Fibroblast of peridontal ligament (primary cell): ENCODE data around the gene BTBD17.

Source experiments
- DNase-seq: peaks from one replicate; pipeline ENCODE4 v3.0.0-alpha.2; 2010; ENCODE audit errors: extremely low read depth

The BTBD17 gene

DNA sequence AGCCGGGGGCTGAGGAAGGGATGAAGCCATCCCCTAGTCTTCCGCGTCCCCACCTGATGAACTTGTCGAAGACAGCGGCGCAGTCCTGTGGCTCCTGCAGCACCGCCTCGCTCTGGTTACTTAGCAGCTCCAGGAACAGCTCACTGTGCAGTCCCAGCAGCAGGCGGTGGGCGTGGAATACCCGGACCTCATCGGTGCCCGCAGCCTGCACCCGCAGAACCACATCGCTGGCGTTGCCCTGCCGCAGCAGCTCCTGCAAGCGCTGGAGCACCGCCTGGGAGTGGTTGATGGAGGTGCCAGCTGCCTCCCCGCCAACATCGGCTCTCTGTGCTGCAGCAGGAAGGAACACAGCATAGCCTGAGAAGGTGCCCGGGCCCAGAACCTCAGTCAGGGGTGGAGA lies 1.8 kb downstream of the BTBD17 start:
- no peak for DNase-seq

- no peak for DNase-seq
Observed at GRCh38 chr17:74358697-74359096, 3.0 kb downstream of the BTBD17 start.

DNA sequence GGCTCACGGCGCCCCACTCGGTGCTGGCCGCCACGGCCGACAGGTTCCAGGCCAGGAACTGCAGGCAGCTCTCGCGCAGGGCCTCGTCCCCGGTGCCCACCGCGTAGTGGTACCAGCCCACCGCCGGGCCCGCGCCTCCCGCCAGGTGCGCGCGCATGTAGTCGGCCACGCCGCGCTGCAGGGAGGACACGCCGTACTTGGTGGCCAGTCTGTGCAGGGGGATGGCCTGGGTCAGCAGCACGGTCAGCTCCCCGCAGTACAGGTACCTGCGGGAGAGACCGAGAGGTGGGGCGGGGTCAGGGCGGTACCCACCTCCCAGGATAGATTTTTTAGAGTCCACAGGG lies 4.2 kb downstream of the BTBD17 start:
- no peak for DNase-seq

GRCh38 chr17:74356646-74357465 lies 4.8 kb downstream of the BTBD17 start:
- no peak for DNase-seq

GRCh38 chr17:74355065-74355464 lies 6.6 kb downstream of the BTBD17 start:
- no peak for DNase-seq

GRCh38 chr17:74354561-74354960 lies 7.1 kb downstream of the BTBD17 start:
- no peak for DNase-seq

DNA sequence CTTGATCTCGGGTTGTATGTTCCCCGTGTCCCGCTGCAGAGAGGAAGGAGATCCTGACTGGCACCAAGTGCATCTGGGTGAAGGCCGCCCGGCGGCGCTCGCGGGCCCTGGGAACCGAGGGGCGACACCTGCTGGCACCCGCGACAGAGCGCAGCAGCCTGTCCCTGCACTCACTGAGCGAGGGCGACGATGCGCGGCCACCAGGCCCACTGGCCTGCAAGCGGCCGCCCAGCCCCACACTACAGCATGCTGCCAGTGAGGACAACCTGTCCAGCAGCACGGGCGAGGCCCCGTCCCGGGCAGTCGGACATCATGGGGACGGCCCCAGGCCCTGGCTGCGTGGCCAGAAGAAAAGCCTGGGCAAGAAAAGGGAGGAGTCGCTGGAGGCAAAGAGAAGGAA lies 7.5 kb downstream of the BTBD17 start:
- DNase-seq = no peak

DNA sequence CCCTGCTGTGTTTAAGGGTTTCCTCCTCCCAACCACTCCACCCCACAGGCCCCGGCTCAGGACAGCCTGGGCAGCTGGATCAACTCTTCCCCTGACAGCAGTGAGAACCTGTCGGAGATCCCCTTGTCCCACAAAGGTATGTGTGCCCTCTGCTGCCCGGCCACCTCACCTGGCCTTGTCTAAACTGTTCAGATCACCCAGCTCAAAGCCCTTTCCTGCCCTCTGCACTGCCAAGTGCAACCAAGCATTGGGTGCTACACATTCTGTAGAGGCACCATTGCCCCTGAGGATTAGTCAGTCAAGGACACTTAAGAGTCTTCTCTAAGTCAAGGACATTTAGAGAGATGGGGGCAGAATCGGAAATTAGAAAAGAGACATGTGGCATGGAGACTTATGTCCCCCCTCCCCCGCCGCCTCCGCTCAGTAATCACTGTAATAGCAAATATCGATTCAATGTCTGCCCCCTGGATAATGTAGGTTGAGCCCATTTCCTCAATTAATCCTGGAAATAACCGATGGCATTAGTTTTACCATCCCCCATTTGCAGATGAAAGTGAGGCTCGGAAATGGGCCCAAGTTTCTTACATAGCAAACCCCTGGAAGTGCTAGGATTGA lies 8.1 kb downstream of the BTBD17 start:
- no peak for DNase-seq

DNA sequence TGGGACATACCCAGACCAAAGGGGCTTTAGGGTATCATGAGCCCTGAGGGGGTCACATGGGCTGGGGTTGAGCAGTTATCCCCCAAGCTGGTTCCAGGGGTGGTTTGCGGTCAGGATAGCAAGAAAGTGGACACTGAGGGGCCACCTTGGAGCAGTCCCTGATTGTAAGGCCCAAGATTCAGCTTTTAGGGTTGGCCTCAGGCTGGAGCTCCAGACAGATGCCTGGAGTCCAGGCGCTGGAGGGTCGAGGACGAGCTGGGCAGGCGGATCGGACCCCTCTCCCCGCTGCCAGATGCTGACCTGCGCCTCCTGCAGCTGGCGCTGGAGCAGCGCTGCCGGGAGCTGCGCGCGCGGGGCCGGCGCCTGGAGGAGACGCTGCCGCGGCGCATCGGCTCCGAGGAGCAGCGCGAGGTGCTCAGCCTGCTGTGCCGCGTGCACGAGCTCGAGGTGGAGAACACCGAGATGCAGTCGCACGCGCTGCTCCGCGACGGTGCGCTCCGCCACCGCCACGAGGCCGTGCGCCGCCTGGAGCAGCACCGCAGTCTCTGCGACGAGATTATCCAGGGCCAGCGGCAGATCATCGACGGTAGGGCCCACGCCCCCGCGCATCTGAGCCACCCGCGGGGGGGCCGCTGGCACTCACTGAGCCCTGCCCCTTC lies 10.0 kb downstream of the BTBD17 start:
- DNase-seq = no peak

GRCh38 chr17:74350486-74350885 lies 11.2 kb downstream of the BTBD17 start:
- no peak for DNase-seq

GRCh38 chr17:74349120-74349519 lies 12.5 kb downstream of the BTBD17 start:
- no peak for DNase-seq

DNA sequence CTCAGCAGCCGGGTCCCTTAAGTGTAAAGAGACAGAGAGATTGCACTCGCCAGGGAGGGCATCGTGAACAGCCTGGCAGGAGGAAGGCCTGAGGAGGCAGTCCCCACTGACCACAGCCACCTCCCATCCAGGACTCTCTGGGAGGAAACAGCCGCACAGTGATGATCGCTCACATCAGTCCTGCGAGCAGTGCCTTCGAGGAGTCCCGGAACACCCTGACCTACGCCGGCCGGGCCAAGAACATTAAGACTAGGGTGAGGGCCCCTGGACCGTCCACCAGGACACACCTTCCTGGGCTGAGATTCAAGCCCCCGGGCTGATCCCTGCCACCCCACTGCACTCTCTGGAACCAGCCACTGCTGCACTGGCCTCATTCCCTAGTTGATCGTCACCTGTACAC lies 14.0 kb downstream of the BTBD17 start:
- no peak for DNase-seq

GRCh38 chr17:74345433-74346241 lies 16.0 kb downstream of the BTBD17 start:
- no peak for DNase-seq

- no peak for DNase-seq
Observed at GRCh38 chr17:74344658-74345057, 17.0 kb downstream of the BTBD17 start.

GRCh38 chr17:74343526-74344284 lies 18.0 kb downstream of the BTBD17 start:
- DNase-seq = no peak

DNA sequence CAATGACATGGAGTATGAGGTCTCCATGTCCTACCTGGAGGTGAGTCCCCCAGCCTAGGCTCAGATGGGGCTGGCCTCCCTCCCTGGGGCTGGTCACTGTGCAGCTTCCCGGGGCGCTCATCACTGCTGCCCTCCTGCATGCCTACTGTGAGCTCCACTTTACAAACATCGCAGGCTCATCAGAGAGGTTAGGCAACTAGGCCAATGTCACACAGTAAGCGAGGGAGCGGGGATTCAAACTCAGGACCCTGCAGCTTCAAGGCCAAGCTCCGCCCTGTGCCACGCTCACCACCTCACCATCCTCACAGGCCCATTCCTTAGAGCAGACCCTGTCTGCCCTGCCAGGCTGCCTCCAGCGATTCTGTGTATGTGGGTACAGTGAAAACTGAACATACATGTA lies 18.5 kb downstream of the BTBD17 start:
- no peak for DNase-seq

DNA sequence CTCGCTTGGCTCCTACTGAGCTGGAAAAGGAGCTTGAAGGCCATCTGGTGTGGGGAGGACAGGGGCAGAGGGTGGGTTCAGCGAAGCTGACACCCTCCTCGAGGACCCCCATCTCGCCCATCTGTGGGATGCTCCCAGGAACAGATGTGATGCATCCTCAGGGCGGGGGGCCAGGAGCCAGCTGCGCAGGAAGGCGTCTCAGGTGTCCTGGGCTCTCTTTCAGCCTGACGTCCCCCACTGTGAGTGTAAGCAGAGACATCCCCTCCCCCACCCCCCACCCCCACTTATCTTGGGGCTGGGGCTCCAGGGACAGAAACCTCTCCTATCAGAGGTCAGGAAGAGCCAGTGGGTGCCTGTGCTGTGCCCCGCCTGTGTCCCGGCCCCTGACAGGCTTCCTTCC lies 19.4 kb downstream of the BTBD17 start:
- no peak for DNase-seq

DNA sequence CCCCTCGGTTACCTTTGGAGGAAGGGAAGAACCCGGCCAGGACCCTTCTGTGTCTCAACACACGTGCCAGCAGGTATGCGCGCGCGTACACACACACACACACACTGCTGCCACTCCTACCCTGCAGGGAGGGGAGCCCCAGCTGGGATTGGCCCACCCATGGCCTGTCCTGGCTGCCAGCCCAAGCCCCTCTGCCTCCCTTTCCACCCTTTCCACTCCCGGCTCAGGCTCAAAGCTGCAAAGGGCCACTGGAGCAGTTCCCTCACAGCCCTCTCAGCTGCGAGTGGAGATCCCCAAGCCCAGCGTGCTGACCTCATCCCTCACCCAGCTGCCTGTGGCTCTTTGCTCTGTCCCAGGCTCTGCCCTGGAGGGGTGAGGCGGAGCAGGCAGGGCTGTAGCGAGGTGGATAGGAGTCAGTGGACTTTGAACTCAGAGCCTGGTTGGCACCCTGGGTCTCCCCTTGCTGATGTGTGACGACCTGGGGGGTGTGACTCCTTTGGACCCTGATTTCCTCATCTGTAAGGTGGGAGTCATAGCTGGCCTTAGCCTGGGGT lies 21.1 kb downstream of the BTBD17 start:
- DNase-seq = no peak

GRCh38 chr17:74339537-74340195 lies 22.0 kb downstream of the BTBD17 start:
- DNase-seq = no peak

DNA sequence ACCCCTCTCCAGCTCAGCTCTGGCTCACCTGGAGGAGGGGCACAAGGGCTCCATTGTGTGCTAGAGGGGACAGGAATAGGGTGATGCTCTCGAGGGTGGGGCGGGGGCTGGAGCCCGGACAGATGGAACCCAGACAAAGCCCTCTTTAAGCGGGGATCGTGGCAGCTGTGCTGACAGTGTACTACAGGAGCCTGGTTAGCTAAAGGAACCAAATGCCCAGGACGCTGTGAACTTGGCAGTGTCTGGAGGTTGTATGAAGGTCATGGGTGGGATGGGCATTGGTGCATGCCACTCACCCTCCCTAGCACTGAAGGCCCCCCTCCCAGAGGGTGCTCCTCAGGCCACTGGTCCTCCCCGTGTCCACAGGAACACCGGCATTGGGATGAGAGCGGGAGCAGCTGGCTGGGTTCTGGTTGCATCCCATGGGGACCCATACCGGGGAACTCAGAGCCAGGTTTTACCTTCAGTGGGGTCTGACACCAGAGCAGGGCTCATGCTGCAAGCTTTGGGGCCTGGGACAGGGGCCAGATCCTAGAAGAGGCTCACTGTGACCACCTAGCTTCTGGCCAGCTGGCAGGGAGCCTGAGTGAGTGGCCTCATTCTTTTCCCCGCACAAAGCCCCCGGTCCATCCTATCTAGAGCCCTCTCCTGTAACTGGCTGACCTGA lies 23.7 kb downstream of the BTBD17 start:
- no peak for DNase-seq
